Cardiac fibroblast (primary cell): ENCODE measurements around the gene KERA.

ENCODE experiments used
- DNase-seq, 2 donors: peaks; one replicate each; pipeline versions ENCODE4 v3.0.0 to v3.0.0-alpha.2; 2010; ENCODE audit warnings: low read depth in 2 of 2
- H3K4me3 ChIP-seq, 2 donors: replicated peaks in 1 of 2; 1 replicate in 1 of 2; 2 replicates in 1 of 2; pipeline ENCODE4 v1.5.1; 2011; ENCODE audit warnings: low read depth in 2 of 2, low read length in 2 of 2, mild to moderate bottlenecking in 2 of 2, moderate library complexity in 1 of 2
- CTCF ChIP-seq: IDR thresholded peaks from one replicate; pipeline ENCODE4 v1.5.1; 2011; ENCODE audit warnings: low read depth, mild to moderate bottlenecking, low read length, inconsistent platforms

The KERA gene

GRCh38 chr12:91059211-91059610, 1.4 kb upstream of the KERA start:
- no peak for DNase-seq
- no peak for TF ChIP-seq CTCF
- H3K4me3 ChIP-seq, result no peak overlapping the region

GRCh38 chr12:91058786-91059185, 962 bp upstream of the KERA start:
- H3K4me3 ChIP-seq, result no peak overlapping the region
- peak in 1 of 2 donors; percentile 30 for DNase-seq

GRCh38 chr12:91056488-91056887, 1.3 kb downstream of the KERA start:
- no peak for TF ChIP-seq CTCF
- no peak overlapping the region for H3K4me3 ChIP-seq
- DNase-seq, result no peak

More at GRCh38 chr12:91058786-91059185, 962 bp upstream of the KERA start:
- TF ChIP-seq CTCF, result no peak

- H3K4me3 ChIP-seq, result no peak overlapping the region
- no peak for TF ChIP-seq CTCF
- DNase-seq, result no peak
These were observed 1.8 kb downstream of the KERA start for GRCh38 chr12:91055976-91056375.

GRCh38 chr12:91053951-91054715, 3.7 kb downstream of the KERA start:
- DNase-seq, result peak; percentile 95 to 96
- no peak overlapping the region for H3K4me3 ChIP-seq

GRCh38 chr12:91052026-91052425, 5.8 kb downstream of the KERA start:
- no peak overlapping the region for H3K4me3 ChIP-seq
- DNase-seq, result no peak
- no peak for TF ChIP-seq CTCF

More at GRCh38 chr12:91053951-91054715, 3.7 kb downstream of the KERA start:
- no peak for TF ChIP-seq CTCF
